Upper lobe of left lung (tissue), 4 donors: ENCODE data around the gene CNP.

Source experiments
- EP300 ChIP-seq, 4 donors: sonication (generic); formaldehyde crosslinking; IDR thresholded peaks; one replicate each; pipeline ENCODE4 v1.5.1; 2017; ENCODE audit warnings: antibody characterized with exemption in 4 of 4, control low read depth in 2 of 4
- POLR2A ChIP-seq, 4 donors: fragments of 450-650 bp; IDR thresholded peaks; one replicate each; pipeline ENCODE4 v1.5.1; 2016 to 2017; ENCODE audit warnings: antibody characterized with exemption in 4 of 4, mild to moderate bottlenecking in 2 of 4
- TF ChIP-seq, protein P1 (sequence below), 6 experiments: fragments of 450-650 bp in 4 of 6; fragments of 200-600 bp in 2 of 6; sonication (generic) in 2 of 6; IDR thresholded peaks; one replicate each; pipeline ENCODE4 v1.5.1; 2016 to 2019; ENCODE audit warnings: antibody characterized with exemption in 6 of 6

DNA sequence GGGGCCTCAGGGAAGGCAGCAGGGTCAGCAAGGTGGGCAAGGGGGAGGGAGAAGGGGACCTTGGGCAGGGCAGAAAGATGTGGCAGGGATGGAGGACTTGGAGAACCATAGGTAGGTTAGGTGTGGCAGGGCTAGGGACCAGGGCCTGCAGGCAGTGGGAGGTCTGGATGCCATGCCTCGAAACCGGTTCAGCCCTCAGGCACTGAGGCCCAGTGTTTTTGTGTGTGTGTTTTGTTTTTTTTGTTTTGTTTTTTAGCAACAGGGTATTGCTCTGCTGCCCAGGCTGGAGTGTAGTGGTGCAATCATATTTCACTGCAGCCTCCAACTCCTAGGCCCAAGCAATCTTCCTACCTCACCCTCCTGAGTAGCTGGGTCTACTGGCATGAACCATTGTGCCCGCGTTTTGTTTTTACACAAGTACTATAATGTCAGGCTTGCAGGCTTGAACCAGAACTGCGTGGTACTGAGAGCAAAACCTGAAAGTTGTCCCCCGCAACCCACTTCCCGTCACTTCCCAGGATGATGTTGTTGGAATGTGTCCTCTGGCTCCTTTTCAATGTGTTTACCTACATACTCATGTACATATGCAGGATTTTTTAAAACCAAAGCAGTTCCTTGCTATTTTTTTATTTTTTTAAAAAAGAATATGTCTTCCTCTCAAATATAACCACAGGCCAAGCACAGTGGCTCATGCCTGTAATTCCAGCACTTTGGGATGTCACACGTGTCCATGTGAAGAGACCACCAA, 23.8 kb upstream of the CNP start:
- TF ChIP-seq, protein P1, sequence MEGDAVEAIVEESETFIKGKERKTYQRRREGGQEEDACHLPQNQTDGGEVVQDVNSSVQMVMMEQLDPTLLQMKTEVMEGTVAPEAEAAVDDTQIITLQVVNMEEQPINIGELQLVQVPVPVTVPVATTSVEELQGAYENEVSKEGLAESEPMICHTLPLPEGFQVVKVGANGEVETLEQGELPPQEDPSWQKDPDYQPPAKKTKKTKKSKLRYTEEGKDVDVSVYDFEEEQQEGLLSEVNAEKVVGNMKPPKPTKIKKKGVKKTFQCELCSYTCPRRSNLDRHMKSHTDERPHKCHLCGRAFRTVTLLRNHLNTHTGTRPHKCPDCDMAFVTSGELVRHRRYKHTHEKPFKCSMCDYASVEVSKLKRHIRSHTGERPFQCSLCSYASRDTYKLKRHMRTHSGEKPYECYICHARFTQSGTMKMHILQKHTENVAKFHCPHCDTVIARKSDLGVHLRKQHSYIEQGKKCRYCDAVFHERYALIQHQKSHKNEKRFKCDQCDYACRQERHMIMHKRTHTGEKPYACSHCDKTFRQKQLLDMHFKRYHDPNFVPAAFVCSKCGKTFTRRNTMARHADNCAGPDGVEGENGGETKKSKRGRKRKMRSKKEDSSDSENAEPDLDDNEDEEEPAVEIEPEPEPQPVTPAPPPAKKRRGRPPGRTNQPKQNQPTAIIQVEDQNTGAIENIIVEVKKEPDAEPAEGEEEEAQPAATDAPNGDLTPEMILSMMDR (IDR thresholded peaks at IDR 0.05): no peak
- no peak for TF ChIP-seq EP300 (IDR thresholded peaks at IDR 0.05)
- no peak for TF ChIP-seq POLR2A (IDR thresholded peaks at IDR 0.05)
